HG03354 (cell line): Measurements from ENCODE around the gene DNAAF5.
A peak's percentile ranks its signal among the peaks of the same experiment; 100 is the strongest.

Experiments used
- ATAC-seq: cut with Tn5 transposase; IDR thresholded peaks from one replicate; pipeline ENCODE4 v1.9.1; 2021; ENCODE audit warnings: mild to moderate bottlenecking; ENCODE audit not compliant: unreplicated experiment, poor library complexity, severe bottlenecking

Gene DNAAF5

DNA sequence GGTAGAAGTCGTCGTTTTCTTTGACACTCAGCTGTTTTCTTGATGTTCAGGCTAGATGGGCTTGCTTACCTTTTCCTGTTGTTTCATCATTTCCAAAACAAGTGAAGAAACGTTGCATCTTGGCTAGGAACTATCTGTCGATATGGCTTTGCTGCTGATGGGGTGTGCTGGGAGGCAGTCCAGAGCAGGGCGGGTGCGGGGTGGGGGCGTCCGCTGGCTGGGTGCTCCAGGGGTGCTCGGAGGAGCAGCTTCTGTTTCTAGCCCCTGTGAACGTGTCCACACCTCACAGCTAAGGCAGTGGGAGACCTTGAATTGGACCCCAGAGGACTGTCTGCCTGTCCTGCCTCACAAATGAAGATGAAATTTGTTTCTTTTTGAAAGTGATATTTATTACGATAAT, 98.2 kb downstream of the DNAAF5 start:
- no peak for ATAC-seq

- no peak for ATAC-seq
Observed at GRCh38 chr7:825386-825785, 98.9 kb downstream of the DNAAF5 start.

DNA sequence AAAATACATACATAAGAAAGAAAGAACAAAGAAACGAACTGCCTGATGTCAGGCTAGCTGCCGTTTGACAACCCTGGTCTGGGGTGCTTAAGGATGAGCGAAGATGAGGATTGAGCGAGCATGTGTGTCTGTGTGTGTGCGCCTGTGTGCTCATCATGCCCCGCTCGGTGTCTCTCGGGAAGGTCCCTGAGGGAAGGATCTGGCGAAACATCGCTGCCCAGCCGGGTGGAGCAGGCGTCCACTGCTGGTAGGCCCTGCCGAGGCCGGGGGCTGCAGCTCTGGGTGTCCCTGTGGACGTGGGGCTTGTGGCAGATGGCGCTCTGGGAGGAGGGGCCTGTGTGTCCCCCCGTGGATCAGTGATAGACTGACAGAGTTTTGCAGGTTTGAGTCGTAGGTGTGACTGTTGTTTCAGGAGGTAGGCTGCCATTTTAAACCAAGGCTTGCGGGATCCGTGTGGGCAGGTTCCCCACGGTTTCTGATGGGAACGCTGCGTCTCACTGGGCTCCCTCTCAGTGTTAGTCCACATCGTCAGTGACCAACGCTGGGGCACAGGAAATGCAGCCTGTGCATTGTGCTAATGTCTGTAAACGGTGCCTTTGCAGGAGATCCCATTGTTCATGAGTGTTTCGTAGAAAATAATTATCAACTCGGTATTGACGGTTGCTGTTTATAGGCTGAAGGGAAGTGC, 99.9 kb downstream of the DNAAF5 start:
- ATAC-seq = no peak

DNA sequence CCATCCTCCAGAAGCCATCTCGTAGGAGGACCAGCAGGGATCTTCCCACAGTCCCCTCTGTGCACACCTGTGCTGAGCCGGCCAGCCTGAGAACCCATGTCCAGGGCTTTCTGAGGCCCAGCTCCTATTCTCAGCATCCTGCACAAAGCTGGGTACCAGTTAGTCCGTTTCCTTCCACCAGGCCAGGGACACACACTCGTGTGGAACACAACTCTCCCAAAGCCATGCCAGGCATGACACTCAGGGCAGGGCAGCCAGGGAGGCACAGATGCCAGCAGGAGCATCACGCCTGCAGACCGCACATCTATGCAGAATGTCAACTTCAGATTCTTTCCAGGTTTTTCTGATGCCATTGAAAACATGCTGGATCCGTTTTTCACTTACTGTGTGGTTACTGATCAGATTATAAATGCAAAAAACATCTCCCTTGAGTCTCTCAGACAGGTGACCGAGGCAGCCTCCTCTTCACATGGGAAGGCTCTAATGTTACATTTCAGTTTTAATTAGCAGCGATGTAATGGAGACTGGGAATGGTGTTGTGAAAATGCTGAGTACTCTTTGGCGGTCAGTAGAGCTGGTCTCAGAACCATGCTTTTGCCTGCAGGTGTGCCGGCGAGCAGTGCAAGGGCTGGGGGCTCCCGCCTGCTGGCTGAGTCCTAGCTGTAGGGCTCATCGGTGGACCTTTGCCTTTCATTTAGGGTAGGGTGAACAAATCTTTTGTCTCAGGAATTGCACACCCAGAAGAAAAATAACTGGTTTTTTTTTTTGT, 102.5 kb downstream of the DNAAF5 start:
- no peak for ATAC-seq

DNA sequence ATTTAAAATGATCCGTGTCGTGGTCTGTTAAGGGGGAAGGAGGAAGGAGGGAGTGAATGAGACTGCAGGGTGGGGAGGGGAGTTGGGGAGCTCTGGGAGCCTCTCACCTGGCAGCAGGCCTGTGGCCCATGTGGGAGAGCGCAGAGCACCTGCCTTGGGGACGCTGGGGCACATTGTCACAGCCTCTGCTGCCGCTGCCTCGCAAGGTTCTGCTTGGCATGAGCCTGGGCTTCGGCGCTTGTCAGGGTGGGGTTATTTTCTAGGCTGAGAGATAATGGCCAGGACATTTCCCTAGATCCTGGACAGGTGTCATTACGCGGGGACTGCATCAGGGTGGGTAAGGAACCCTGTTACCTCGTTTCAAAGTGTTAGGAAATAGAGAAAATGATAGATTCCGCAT, 103.6 kb downstream of the DNAAF5 start:
- ATAC-seq = no peak

DNA sequence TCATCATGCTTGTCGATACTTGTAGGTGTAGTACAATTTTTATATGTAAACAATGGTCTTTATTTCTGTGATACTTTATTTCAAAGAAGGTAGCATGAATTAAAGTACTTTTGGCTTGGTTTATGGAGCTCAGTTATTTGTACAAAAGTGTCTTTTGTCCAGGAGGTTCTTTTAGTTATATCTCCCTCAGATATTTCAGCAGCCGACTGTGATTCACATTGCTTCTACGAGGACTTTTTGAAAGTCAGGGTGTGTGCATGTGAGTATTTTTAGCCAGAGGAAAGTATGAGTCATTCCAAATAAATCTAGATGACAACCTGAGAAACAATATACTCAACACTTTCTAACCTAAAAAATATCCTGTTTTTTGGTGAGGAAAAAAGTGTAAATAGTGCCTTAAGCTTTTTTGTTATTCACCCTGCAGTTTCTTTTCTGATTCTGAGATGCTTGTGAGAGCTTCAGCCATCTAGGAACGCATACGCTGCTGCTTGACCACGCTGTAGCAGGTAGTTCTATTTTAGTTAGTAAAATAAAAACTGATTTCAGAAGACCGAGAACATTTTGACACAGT, 105.2 kb downstream of the DNAAF5 start:
- ATAC-seq = peak; percentile 73

- ATAC-seq = peak; percentile 60
Observed at GRCh38 chr7:832167-832967, 105.9 kb downstream of the DNAAF5 start, which contains the start of gene SUN1. TSS of gene SUN1 (plus strand) at chr7:832476. CDS start at chr7:832525, 49 bp downstream.

- ATAC-seq = no peak
Observed at GRCh38 chr7:832968-833424, 106.5 kb downstream of the DNAAF5 start.

DNA sequence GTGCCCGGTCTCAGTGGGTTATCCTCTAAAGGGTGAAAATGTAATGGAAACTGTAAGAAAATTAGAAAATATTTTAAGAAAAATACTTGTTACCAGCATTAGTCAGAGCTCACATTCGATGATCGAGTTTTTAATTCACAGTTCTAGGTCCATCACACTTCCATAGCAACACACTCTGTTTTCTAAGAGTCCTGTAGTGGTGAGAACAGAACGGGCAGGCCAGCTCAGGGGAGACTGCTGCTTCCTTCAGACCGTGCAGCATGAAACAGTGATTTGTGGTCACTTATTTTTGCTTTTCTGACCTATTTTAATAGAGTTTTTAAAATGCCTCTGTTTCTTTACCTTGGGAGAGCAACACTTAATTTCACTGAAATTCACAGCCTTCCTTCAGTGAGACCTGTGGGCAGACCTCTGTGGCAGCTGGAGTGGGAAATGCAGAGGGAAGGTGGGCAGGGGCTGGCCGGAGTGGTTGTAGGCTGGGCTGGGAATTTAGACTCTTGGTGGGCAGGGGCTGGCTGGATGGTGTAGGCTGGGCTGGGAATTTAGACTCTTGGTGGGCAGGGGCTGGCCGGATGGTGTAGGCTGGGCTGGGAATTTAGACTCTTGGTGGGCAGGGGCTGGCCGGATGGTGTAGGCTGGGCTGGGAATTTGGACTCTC, 107.2 kb downstream of the DNAAF5 start:
- ATAC-seq = no peak

DNA sequence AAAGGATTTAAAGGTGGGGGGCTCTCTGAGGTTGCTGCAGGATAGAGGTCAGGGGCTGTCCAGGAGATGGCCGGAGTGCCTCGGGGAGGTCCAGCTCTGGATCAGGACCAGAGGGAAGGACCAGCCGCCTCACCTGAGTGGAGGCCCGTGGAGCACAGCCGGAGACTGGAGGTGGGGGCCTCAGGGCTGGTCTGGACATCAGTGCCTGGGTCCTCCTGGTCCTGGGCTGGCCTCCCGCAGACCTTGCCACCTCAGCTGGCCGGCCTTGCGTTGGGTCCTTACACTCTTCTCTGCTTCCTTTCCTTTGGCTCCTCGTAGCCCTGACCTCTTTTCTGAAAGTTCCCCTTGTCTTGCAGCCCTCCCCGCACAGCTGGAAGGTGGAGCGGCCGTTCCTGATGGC, 107.8 kb downstream of the DNAAF5 start:
- ATAC-seq = no peak

DNA sequence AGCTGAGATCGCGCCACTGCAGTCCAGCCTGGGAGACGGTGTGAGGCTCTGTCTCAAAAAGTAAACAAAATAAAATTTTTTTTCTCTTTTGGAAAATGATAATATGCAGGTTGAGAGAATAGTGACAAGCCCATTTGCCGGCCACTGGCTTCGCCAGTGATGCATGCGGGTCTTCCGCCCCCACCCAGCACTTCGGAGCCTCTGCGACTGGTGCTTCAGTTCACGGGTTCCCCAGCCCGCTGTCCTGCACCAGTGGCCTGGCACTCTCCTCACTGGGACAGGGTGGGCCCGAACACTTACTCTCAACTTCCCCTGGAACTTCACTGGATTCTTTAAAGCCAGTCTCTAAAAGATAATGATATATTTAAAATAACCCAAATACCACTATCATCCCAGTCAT, 108.5 kb downstream of the DNAAF5 start:
- ATAC-seq = no peak

DNA sequence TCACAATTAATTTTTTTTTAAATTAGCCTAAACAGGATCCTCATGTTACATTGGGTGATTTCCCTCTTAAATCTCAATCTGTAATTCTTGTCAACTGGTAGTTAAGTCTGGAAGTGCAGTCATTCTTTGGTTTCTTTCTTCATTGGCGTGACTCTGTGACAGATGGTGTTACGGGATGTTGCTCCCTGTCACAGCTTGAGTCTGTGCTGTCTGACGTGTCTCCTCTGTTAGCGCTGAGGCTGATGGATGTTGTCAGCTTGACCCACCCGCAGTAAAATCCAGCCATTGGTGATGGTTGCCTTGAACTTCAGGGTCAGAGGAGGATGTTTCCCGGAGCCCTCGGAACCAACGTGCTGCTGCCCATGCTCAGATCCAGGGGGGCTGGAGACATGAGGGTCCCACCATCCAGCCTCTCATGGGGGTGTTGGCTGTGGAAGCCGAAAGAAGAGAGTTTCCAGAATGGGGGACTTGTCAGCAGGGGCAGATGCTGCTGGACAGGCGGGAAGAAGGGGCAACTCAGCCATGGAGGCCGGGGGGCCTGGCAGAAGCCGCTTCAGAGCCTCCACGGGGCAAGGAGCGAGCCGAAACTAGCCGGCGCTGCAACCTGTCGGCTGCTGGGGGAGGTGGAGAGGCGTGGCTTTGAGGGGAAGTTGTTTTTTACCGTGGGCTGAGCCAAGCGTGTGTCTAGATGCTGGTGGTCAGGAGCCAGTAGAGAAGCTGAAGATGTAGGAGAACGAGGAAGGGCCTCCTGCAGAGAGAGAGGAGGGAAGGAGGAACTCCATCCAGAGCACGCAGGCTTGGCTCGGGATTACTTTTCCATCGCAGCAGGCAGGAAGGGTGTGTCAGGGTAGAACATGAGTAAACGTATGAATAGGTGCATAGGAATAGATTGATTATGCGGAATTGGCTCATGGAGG, 109.2 kb downstream of the DNAAF5 start:
- no peak for ATAC-seq
